PC-3 (cell line): ENCODE measurements around the gene RUFY4. TPM values are rescaled to one million over a fixed set of nuclear protein-coding genes. Genes with fewer than 3 reads are reported as not detected.

Experiments used
- ATAC-seq: fragments of 200-7000 bp; cut with Tn5 transposase; 2 replicates; pipeline ENCODE4 v1.9.1; 2020; ENCODE audit warnings: mild to moderate bottlenecking, moderate library complexity
- BruUV-seq: library from RNA; stranded (reverse); fragments of 400-500 nt; replicated peaks from 2 replicates; lab custom pipeline; 2021; lab: Mats Ljungman, UMichigan
- CTCF ChIA-PET: fragments of 300-600 bp; sonication (Branson Sonifier 250); formaldehyde crosslinking; loops from one replicate; lab custom pipeline; 2022; ENCODE audit warnings: antibody characterized with exemption; lab: Charles Lee
- POLR2A ChIA-PET: fragments of 300-600 bp; sonication (Branson Sonifier 250); formaldehyde crosslinking; loops from one replicate; lab custom pipeline; 2022; ENCODE audit warnings: antibody characterized with exemption; ENCODE audit not compliant: unreplicated experiment; lab: Charles Lee
- DNase-seq: peaks from one replicate; pipeline ENCODE4 v3.0.0-alpha.2; 2015
- H2AFZ ChIP-seq: fragments of 300-600 bp; sonication (generic); 2 replicates; pipeline ENCODE4 v1.6.0; 2016; ENCODE audit warnings: antibody characterized with exemption, low read length
- H3F3A ChIP-seq: fragments of 300-600 bp; sonication (generic); one replicate; pipeline ENCODE4 v1.6.0; 2017; ENCODE audit warnings: antibody characterized with exemption, low read length, control low read depth, mild to moderate bottlenecking; ENCODE audit not compliant: unreplicated experiment
- H3K27ac ChIP-seq: fragments of 300-600 bp; sonication (generic); 2 replicates; pipeline ENCODE4 v1.5.1; 2016; ENCODE audit warnings: mild to moderate bottlenecking, low read length
- H3K27me3 ChIP-seq: fragments of 300-600 bp; sonication (generic); 2 replicates; pipeline ENCODE4 v1.6.1; 2016; ENCODE audit warnings: low read length, mixed read lengths
- H3K36me3 ChIP-seq: fragments of 300-600 bp; sonication (generic); 2 replicates; pipeline ENCODE4 v1.6.1; 2016; ENCODE audit warnings: low read depth, mixed run types, low read length, mixed read lengths
- H3K4me1 ChIP-seq: fragments of 300-600 bp; sonication (generic); 2 replicates; pipeline ENCODE4 v1.5.1; 2016; ENCODE audit warnings: low read length; ENCODE audit not compliant: insufficient read depth
- H3K4me2 ChIP-seq: fragments of 300-600 bp; sonication (generic); 2 replicates; pipeline ENCODE4 v1.6.0; 2016; ENCODE audit warnings: low read length
- H3K4me3 ChIP-seq: fragments of 300-600 bp; sonication (generic); 2 replicates; pipeline ENCODE4 v1.5.1; 2016; ENCODE audit warnings: mild to moderate bottlenecking, low read length, mixed read lengths
- H3K79me2 ChIP-seq: fragments of 300-600 bp; sonication (generic); 2 replicates; pipeline ENCODE4 v1.6.1; 2017; ENCODE audit warnings: low read length, mixed read lengths
- H3K9ac ChIP-seq: fragments of 300-600 bp; sonication (generic); 2 replicates; pipeline ENCODE4 v1.6.0; 2016; ENCODE audit warnings: mild to moderate bottlenecking, low read length
- H3K9me2 ChIP-seq: fragments of 300-600 bp; sonication (generic); replicated peaks from 2 replicates; pipeline ENCODE4 v1.6.1; 2016; ENCODE audit warnings: mixed run types, low read length, mixed read lengths
- H3K9me3 ChIP-seq: fragments of 300-600 bp; sonication (generic); 2 replicates; pipeline ENCODE4 v1.6.1; 2016; ENCODE audit warnings: low read length, mixed read lengths
- H4K20me1 ChIP-seq: fragments of 300-600 bp; sonication (generic); 2 replicates; pipeline ENCODE4 v1.6.1; 2016; ENCODE audit warnings: low read length, mixed read lengths
- EZH2 ChIP-seq: fragments of 300-600 bp; sonication (generic); IDR thresholded peaks from one replicate; pipeline ENCODE4 v1.6.1; 2017; ENCODE audit warnings: antibody characterized with exemption, mild to moderate bottlenecking, low read length; ENCODE audit not compliant: unreplicated experiment
- EZH2phosphoT487 ChIP-seq: fragments of 300-600 bp; sonication (generic); IDR thresholded peaks from 2 replicates; pipeline ENCODE4 v1.6.1; 2018; ENCODE audit warnings: mild to moderate bottlenecking, antibody characterized with exemption, low read length, borderline replicate concordance
- intact Hi-C: fragments of 100-400 bp; cut with micrococcal nuclease; formaldehyde crosslinking; loops from 2 replicates; pipeline ENCODE4 v1.9.0; 2023
- total RNA-seq: library from RNA; depleted of rRNA; stranded (reverse); fragments of >200 nt; gene quantifications from 2 replicates; pipeline ENCODE4 v1.2.3, GENCODE V29; 2014
- TF ChIP-seq, protein P1 (sequence below): fragments of 300-600 bp; sonication (generic); conservative IDR thresholded peaks from 2 replicates; pipeline ENCODE4 v1.5.1; 2017; ENCODE audit warnings: antibody characterized with exemption, low read depth, mild to moderate bottlenecking, low read length

Gene RUFY4
- total RNA-seq, 1 experiment from 2014 or later = not detected

DNA sequence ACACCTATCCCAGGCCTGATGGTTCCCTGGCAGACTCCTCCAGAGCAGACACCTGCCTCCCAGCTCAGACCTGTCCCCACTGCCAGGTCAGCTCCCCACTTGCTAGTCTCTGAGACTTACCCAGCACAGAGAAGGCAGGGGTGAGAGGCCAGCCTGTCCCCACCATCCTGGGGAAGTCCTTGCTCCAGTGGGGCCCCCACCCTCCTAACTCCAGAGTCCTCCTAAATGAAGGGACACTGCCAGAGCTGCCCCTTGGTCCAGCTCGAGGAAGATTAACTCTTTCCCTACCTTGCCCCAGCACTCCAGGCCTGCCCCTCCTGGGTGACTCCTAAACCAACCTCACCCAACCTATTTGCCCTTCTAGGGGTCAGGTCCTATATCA is 35.9 kb upstream of the RUFY4 start:
- H3K9me3 ChIP-seq = no peaks in the 10 kb centered on the region
- H3K79me2 ChIP-seq = no peaks in the 10 kb centered on the region
- no peak overlapping the region for H3K4me2 ChIP-seq
- H2AFZ ChIP-seq = no peak overlapping the region
- H3K27me3 ChIP-seq = peaks cover 11% of the 10 kb centered on the region
- no peak overlapping the region for H3K27ac ChIP-seq
- ChIA-PET POLR2A (no interaction called here), CTCF (no interaction called here)
- ATAC-seq (no peak), DNase-seq (no peak)
- TF ChIP-seq EZH2 (no peak), EZH2phosphoT487 (no peak)
- TF ChIP-seq, protein P1, sequence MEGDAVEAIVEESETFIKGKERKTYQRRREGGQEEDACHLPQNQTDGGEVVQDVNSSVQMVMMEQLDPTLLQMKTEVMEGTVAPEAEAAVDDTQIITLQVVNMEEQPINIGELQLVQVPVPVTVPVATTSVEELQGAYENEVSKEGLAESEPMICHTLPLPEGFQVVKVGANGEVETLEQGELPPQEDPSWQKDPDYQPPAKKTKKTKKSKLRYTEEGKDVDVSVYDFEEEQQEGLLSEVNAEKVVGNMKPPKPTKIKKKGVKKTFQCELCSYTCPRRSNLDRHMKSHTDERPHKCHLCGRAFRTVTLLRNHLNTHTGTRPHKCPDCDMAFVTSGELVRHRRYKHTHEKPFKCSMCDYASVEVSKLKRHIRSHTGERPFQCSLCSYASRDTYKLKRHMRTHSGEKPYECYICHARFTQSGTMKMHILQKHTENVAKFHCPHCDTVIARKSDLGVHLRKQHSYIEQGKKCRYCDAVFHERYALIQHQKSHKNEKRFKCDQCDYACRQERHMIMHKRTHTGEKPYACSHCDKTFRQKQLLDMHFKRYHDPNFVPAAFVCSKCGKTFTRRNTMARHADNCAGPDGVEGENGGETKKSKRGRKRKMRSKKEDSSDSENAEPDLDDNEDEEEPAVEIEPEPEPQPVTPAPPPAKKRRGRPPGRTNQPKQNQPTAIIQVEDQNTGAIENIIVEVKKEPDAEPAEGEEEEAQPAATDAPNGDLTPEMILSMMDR = no peak
- no TSS peak for BruUV-seq
- no peaks in the 10 kb centered on the region for H3K4me1 ChIP-seq
- H3K36me3 ChIP-seq = no peaks in the 10 kb centered on the region
- no peaks in the 10 kb centered on the region for H3K9me2 ChIP-seq
- no peaks in the 10 kb centered on the region for H4K20me1 ChIP-seq
- intact Hi-C loops = no loop called here
- H3F3A ChIP-seq = no peaks in the 10 kb centered on the region
- H3K9ac ChIP-seq = no peak overlapping the region
- H3K4me3 ChIP-seq = no peak overlapping the region

DNA sequence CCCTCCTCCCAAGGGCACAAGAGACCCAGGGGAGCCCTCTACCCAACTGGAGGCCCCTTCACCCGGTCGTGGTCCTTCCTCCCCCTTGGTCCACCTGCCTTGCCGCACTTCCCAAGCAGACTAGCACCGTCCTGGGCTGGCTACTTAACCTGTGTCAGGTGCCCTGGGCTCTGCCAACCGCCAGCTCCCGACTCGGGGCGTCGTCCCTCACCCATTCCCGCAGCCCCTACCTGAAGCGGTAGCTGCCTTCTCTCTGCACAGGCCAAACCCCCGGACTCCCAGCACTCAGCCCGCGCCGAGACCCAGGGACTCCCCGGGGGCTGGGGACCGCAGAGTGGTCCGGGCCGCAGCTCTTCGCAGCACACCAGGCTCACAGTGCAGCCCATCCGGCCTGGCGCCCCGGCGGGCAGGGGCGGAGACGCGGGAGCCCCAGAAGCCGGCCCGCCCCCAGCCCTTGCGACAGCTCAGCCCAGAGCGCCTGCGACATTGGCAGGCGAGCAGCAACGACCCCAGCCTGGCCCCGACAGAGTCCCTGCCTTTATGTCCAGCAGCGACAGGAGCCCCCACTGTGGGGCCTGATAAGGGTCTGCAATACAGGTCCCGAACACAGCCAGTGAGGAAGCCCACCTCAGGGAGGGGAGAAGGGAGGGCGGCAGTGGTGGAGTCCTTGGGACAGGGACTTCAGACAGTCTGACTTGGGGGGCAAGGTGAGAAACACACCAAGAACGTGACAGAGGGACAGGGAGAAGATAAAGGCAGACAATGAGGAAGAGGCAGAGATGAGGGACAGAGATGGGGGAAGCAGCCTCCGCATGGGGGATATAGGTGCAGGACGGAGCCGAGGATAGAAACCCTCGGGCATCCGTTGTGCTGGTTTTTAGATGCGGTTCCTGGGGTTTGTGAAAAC is 35.2 kb upstream of the RUFY4 start:
- ChIA-PET CTCF (interaction anchor here (1.1 kb wide), 1 partner anchor 248 kb away, joined by 8 read pairs; no protein-coding TSS in a partner anchor), POLR2A (no interaction called here)
- Histone ChIP-seq H4K20me1 (no peaks in the 10 kb centered on the region), H3K4me2 (no peak overlapping the region), H3K27me3 (peaks cover 11% of the 10 kb centered on the region), H3F3A (no peaks in the 10 kb centered on the region), H3K36me3 (no peaks in the 10 kb centered on the region), H3K9ac (no peak overlapping the region), H3K4me3 (no peak overlapping the region), H3K4me1 (no peaks in the 10 kb centered on the region), H3K9me3 (no peaks in the 10 kb centered on the region), H3K27ac (no peak overlapping the region), H3K9me2 (no peaks in the 10 kb centered on the region), H2AFZ (no peak overlapping the region), H3K79me2 (no peaks in the 10 kb centered on the region)
- ATAC-seq (no peak), DNase-seq (no peak)
- TF ChIP-seq EZH2phosphoT487 (no peak), EZH2 (no peak)
- TF ChIP-seq, protein P1 = no peak
- intact Hi-C loops = loop anchor here (2.0 kb wide), 1 partner anchor 249 kb away; no protein-coding TSS in a partner anchor
- BruUV-seq = no TSS peak
